ENCODE measurements around the gene PSMD10. TPM values are rescaled to one million over a fixed set of nuclear protein-coding genes. Genes with fewer than 3 reads are reported as not detected.

Gene PSMD10
- total RNA-seq, 4 donors from 2014 or later = 8.2 to 37.0 (median 29.9) TPM

DNA sequence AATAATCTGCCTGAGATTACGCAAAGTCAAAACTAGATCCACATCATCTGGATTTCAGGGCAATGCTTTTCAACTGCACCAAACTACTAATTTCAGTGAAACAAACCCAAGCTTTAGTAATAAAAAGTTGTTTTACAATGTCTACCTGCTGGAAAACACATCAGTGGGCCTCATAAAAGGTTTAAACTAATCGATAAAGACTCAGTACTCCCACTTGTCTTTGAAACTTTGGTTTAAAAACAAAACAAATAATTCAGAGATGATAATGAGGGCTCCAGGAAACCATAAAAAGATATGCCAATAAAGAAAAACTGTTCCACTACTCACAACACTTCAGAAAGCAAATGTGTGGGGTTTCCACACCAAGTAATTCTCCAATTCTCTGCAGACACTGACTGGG is 10.2 kb downstream of the PSMD10 start:
- intact Hi-C loops (cut with DNase I; ENCODE audit: low total_unique reads) = no loop called here
- TF ChIP-seq POLR2AphosphoS5 (IDR thresholded peaks at IDR 0.05) = no peak
- TF ChIP-seq CTCF (IDR thresholded peaks at IDR 0.05) = no peak
- no peak for TF ChIP-seq EP300 (IDR thresholded peaks at IDR 0.05; ENCODE audit: low read depth)
- TF ChIP-seq POLR2A (IDR thresholded peaks at IDR 0.05) = no peak
- H3K27me3 ChIP-seq = no peaks in the 10 kb centered on the region
- H3K9me3 ChIP-seq = no peaks in the 10 kb centered on the region
- DNase-seq = no peak
- H3K27ac ChIP-seq = no peak overlapping the region
- H3K36me3 ChIP-seq = no peaks in the 10 kb centered on the region
- WGBS, 2 donors (ENCODE audit: low coverage in 1 of 2) = 69 to 87% methylated on average over 2 of the region's 2 CpGs
- no peaks in the 10 kb centered on the region for H3K4me1 ChIP-seq
- in situ Hi-C loops (cut with MboI; ENCODE audit: low pct_ligation_motif_present in 1 of 4, low pct_unique_long_range_greater_than_20kb in 1 of 4, low sequenced_read_pairs in 3 of 4) = no loop called here
- H3K4me3 ChIP-seq = no peak overlapping the region

GRCh38 chrX:108072746-108073145 is 18.6 kb downstream of the PSMD10 start:
- H3K27me3 ChIP-seq = no peaks in the 10 kb centered on the region
- no peak for TF ChIP-seq POLR2AphosphoS5 (IDR thresholded peaks at IDR 0.05)
- no peak for TF ChIP-seq EP300 (IDR thresholded peaks at IDR 0.05; ENCODE audit: low read depth)
- TF ChIP-seq POLR2A (IDR thresholded peaks at IDR 0.05) = no peak
- TF ChIP-seq CTCF (IDR thresholded peaks at IDR 0.05) = no peak
- 84% methylated on average over 5 of the region's 5 CpGs; no CpG with 5 or more reads in 1 of the 2 donors for WGBS, 2 donors (ENCODE audit: low coverage in 1 of 2)
- H3K4me3 ChIP-seq = no peak overlapping the region
- in situ Hi-C loops (cut with MboI; ENCODE audit: low pct_ligation_motif_present in 1 of 4, low pct_unique_long_range_greater_than_20kb in 1 of 4, low sequenced_read_pairs in 3 of 4) (loop anchor here in 1 of 4 donors (10.0 kb wide), 1 partner anchor 48 kb away; no protein-coding TSS in a partner anchor), intact Hi-C loops (cut with DNase I; ENCODE audit: low total_unique reads) (no loop called here)
- no peaks in the 10 kb centered on the region for H3K4me1 ChIP-seq
- no peak overlapping the region for H3K27ac ChIP-seq
- H3K36me3 ChIP-seq = no peaks in the 10 kb centered on the region
- H3K9me3 ChIP-seq = no peaks in the 10 kb centered on the region
- no peak for DNase-seq

DNA sequence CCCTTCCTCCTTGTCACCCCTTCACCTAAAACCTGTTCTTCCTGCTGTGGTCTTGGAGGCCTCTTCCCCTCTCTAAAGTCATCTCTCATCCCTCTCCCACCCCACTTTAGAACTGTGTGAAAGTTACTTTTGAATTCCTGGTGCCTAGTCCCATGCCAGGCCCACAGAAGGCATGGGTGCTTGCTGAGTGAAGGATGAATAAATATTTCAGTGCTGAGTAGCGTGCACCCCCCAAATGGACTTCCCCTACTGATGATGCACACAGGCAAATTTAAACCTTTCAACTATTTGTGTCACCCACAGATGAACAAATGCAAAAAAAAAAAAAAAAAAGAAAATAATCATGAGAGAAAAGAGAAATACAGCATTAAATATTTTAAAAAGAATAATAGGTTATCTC is 19.8 kb downstream of the PSMD10 start:
- H3K4me3 ChIP-seq = no peak overlapping the region
- DNase-seq = no peak
- no peak overlapping the region for H3K27ac ChIP-seq
- intact Hi-C loops (cut with DNase I; ENCODE audit: low total_unique reads) (no loop called here), in situ Hi-C loops (cut with MboI; ENCODE audit: low pct_ligation_motif_present in 1 of 4, low pct_unique_long_range_greater_than_20kb in 1 of 4, low sequenced_read_pairs in 3 of 4) (loop anchor here in 1 of 4 donors (10.0 kb wide), 1 partner anchor 47 kb away; no protein-coding TSS in a partner anchor)
- H3K4me1 ChIP-seq = no peaks in the 10 kb centered on the region
- no peaks in the 10 kb centered on the region for H3K36me3 ChIP-seq
- no peaks in the 10 kb centered on the region for H3K9me3 ChIP-seq
- WGBS, 2 donors (ENCODE audit: low coverage in 1 of 2) = 71 to 76% methylated on average over 1 of the region's 1 CpG
- H3K27me3 ChIP-seq = no peaks in the 10 kb centered on the region
- TF ChIP-seq POLR2AphosphoS5 (IDR thresholded peaks at IDR 0.05) (no peak), POLR2A (IDR thresholded peaks at IDR 0.05) (no peak), CTCF (IDR thresholded peaks at IDR 0.05) (no peak), EP300 (IDR thresholded peaks at IDR 0.05; ENCODE audit: low read depth) (no peak)

DNA sequence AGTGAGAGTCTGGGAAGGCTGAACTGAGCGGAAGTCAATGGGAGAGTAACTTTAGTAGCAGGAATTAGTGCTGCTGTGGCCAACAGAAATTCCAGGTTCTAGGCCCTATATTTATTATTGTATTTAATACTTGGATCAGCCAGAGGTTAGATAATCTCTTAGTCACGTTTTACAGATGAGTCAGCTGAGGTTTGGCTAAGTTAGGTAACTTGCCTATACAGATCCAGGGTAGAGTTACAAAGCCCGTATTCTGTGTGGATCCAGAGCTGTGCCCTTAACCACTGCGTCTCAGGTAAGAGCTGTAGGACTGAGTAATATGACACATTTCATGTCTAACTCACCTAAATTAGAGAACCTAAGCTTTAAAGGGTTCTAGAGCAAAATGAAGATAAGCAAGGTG is 20.5 kb downstream of the PSMD10 start:
- no peak overlapping the region for H3K27ac ChIP-seq
- TF ChIP-seq POLR2AphosphoS5 (IDR thresholded peaks at IDR 0.05) = no peak
- TF ChIP-seq POLR2A (IDR thresholded peaks at IDR 0.05) = no peak
- TF ChIP-seq CTCF (IDR thresholded peaks at IDR 0.05) = no peak
- TF ChIP-seq EP300 (IDR thresholded peaks at IDR 0.05; ENCODE audit: low read depth) = no peak
- no peak for DNase-seq
- H3K4me1 ChIP-seq = no peaks in the 10 kb centered on the region
- intact Hi-C loops (cut with DNase I; ENCODE audit: low total_unique reads) (no loop called here), in situ Hi-C loops (cut with MboI; ENCODE audit: low pct_ligation_motif_present in 1 of 4, low pct_unique_long_range_greater_than_20kb in 1 of 4, low sequenced_read_pairs in 3 of 4) (loop anchor here in 1 of 4 donors (10.0 kb wide), 1 partner anchor 46 kb away; no protein-coding TSS in a partner anchor)
- H3K27me3 ChIP-seq = no peaks in the 10 kb centered on the region
- H3K4me3 ChIP-seq = no peak overlapping the region
- no peaks in the 10 kb centered on the region for H3K9me3 ChIP-seq
- 61 to 100% methylated on average over 1 to 4 of the region's 4 CpGs for WGBS, 2 donors (ENCODE audit: low coverage in 1 of 2)
- no peaks in the 10 kb centered on the region for H3K36me3 ChIP-seq
